HG02798 (cell line): ENCODE results near the gene TMEM97.
"Not testable (repeated sequence)": the region's sequence is repeated elsewhere in the genome, so short reads cannot be mapped to it uniquely, and the experiment has no call there.

Experiments used
- ATAC-seq: cut with Tn5 transposase; IDR thresholded peaks from one replicate; pipeline ENCODE4 v1.9.1; 2021; ENCODE audit warnings: mild to moderate bottlenecking; ENCODE audit not compliant: unreplicated experiment, poor library complexity

Gene TMEM97

DNA sequence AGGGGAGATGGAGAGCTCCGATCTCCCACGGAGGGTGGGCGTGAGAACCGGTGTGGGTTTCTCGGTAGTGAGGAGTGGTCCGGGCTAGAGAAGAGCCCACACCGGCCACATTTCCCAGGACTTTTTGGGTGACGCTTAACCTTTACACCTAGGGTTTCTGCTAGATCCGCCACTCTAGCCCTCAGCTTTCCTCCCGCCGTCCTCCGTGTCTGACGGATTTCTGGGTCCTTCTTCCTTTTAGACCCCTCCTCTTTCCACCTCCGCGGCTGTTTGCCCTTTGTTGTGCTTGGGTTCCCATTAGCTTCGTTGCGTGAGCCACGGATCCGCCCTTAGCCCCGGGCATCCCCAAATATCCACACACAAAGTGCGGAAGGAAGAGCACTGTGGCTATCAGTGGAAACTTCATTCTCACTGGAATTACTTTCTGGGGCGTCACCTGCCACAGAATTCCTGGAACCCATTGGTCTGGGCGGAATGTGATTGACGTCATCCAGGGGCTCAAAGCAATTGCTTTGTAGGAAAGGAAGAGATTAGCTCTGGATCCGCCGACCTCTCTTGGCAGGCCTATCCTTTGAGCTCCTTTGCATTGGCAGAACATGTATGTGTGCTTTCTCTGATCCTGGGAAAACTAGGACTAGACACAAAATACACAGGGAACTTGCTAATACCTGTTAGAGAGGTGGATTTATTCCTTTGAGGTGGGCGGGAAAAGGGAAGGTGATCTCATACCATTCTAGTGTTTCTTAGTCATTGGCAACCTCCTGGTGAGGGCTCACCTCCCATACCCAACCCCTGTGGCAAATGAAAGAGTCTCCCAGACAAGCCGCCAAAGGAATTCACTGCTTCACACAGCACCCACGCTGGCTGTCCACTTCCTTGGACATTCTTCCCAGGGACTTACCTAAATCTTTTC, 17.2 kb downstream of the TMEM97 start:
- no peak for ATAC-seq

DNA sequence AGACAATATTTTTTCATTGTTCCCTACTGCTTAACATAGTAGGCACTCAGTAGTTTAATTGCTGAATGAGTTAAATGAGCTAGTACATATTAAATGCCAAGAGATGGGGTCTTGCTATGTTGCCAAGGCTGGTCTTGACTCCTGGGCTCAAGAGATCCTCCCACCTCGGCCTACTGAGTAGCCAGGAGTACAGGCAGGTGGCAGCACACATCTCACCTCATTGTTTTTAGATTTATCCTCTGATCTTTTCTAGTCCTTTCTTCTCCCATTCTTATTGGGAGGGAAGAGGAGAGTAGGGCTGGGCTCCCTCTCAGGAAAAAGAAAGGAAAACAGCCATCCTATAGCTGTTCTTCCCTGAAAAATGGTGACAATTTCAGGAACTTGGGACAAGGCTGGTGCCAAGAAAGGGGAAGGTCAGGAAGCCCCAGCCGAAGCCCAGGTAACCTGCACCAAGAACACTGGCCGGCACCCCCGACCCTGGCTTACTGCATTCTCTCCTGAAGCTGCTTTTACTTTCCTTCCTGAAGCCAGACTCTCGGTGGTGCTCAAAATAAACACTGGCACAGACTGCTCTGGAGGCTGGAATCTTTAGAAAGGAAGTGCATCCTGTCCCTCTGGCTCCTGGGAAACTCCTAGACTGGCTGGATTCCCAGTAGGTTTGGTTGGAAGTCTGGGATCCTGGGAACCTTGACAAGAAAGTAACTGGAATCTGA, 19.2 kb downstream of the TMEM97 start:
- ATAC-seq: no peak

DNA sequence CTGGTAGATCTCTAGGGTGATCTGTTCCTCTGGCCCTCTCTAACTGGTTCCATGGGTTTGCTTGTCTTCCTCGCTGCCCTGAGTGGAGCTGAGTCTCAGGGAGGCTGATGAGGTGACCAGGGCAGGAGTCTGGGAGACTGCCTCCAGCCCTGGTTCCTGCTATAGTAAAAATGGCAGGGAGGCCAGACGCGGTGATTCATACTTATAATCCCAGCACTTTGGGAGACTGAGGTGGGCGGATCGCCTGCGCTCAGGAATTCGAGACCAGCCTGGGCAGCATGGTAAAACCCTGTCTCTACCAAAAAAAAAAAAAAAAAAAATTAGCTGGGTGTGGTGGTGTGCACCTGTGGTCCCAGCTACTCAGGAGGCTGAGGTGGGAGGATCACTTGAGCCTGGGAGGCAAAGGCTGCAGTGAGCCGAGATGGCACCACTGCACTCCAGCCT, 19.8 kb downstream of the TMEM97 start:
- not testable (repeated sequence) for ATAC-seq

DNA sequence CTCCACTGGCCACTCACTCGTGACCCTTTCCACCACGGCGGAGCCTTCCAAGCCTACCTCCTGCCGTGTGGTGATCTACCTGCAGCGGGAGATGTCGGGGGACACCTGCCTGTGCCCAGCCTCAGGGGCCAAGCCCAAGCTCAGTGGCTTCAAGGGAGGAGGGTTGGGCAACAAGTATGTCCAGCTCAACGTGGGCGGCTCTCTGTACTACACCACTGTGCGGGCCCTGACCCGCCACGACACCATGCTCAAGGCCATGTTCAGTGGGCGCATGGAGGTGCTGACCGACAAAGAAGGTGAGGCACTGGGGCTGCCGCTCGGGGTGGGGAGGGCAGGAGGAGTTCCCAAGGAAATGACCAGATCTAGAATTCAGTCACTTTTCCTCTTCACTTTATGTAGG, 20.4 kb downstream of the TMEM97 start:
- no peak for ATAC-seq

DNA sequence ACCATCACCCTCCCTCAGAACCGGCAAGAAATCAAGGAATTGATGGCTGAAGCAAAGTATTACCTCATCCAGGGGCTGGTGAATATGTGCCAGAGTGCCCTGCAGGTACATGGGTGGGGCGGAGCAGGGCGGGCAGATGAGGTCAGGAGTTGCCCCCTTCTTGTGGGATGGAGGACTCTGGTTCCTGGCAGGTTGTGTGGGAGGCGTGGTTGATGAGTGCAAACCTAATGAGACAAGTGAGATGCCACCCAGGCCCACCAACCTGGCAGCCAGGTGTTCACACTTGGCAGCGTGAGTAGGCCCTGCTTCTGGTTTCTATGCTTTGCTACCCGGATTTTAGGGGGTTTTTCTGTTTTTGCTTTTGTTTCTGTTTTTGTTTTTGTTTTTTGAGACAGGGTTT, 21.4 kb downstream of the TMEM97 start:
- ATAC-seq: no peak

DNA sequence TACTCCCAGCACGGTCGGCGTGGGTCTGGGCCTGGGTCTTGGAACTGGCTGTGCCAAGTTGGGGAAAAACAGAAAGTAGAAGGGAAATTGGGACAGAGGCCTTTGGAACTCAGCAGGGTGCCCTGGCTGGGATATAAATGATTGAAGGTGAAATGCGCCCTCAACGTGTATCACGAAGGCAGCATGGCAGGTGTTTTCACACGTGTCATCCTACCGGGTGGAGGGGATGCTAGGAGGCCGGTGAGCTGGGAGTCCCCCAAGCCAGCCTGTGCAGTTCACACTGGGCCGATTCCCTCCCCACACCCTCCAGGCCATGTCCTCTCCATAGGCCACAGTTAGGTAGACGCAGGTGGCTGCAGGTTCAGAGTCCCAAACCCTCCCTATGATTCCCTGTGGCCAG, 22.5 kb downstream of the TMEM97 start:
- ATAC-seq: no peak

DNA sequence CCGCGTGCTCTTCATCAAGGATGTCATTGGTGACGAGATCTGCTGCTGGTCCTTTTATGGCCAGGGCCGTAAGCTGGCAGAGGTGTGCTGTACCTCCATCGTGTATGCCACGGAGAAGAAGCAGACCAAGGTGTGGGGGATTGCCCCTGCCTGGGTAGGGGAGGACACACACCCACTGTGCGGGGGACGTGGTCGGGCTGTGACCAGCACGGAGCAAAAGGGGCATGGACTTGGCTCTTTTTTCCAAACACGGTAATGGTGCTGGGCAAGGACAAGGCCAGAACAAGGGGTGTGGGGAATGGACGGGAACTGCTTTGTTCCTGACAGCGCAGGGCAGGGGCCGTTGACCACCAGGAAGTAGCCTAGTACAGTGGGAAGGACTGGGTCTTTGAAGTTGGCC, 23.3 kb downstream of the TMEM97 start:
- ATAC-seq: no peak

DNA sequence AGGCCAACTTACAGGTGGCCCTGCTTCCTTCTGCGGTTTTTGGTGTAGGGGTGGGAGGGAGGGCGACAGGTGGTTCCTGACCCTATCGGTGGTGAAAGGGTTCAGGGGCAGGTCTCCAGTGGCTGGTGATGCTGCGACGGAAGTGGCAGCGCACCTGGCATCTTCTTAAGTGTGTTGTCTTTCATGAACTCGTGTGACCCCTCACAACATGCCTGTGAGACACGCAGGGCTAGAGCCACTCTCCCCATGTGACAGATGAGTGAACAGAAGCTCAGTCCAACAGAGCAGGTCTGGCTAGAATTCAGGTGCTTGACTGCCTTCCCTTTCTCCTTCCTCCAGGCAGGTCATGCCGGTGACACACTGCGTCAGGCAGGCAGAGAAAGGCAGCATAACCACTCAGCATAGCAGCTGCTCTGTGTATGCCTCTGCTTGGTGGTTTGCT, 24.5 kb downstream of the TMEM97 start:
- ATAC-seq: no peak

DNA sequence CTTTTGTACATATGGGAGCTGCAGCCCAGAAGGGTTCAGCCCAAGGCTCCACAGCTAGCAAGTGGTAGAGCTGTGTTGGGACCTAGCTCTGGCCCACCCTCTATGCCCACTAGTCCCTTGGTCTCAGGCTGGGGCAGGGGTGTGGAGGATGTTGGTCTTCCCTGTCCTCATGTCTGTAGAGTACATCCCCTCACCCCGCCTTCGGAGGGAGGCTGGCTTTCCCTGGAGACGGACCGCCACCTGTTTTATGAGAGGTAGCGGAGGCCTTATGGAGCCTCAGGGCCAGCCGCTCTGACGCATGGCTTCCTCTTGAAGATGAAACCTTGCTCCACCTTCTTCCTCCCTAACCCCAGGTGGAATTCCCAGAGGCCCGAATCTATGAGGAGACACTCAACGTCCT, 25.0 kb downstream of the TMEM97 start:
- no peak for ATAC-seq

DNA sequence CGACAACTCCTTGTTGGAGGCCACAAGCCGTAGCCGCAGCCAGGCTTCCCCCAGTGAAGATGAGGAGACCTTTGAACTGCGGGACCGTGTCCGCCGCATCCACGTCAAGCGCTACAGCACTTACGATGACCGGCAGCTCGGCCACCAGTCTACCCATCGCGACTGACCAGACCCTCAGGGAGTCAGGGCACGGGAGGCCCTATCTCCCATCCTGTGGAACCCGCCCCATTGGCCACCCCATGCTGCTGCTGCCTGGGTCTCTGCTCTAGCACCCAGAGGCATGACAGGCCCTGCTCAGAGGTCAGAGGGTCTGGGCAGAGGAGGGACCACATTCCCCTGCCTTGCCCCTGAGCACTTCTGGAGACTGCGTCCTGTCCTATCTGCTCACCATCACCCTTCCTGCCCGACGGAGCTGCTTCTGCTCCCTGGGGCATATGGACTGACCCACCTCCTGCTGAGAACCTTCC, 25.5 kb downstream of the TMEM97 start:
- ATAC-seq: no peak

DNA sequence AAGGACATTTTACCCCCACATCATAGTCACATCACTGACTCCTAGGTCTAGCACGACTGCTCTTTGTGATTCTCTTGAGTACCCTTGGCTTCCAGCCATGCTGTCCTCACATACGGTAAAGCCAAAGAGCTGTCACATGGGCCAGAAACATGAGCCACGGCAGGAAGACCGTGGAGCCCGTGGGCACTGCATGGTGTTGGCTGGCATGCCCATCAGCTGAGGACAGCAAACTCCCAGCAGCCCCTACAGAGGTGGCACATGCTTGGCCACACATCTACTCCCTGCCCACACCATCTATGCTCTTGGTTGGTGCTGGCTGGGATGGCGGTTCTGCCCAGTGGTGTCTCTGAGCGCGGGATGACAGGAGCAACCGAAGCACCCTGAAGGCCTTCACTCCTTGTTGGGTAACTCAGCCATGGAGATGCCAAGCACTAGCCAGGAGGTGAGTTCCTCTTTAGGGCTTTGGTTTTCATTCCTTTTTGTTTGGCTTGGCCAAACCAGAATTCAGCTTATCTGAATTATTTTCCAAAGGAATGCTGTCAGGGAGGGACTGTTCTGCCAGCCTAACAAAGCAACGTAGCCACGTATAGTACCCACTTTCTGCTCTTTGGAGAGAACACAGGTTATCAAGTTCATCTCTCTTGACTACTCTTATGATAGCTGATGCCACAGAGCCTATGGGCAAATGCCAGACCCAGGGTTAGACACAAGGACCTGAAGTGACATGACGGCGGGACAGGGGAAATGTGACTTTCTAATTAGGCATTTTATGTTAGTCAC, 26.6 kb downstream of the TMEM97 start:
- ATAC-seq: no peak

DNA sequence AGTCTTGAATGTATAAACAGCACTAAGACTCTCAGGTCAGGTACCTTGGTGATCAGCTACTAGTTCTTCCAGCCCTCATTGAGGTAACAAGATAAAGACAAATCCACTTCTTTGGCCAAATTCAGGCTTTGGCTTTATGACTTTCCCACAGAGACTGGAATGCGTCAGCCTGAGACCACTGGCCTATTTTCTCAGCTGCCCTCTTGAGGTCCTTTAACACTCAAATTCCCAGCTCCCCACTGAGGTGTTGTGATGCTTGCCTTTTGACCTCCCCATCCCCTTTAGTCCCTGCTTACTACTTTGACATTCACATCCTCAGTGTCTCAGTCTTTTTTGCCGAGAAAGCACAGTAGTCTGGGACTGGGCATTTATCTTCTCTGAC, 27.2 kb downstream of the TMEM97 start:
- ATAC-seq: no peak

DNA sequence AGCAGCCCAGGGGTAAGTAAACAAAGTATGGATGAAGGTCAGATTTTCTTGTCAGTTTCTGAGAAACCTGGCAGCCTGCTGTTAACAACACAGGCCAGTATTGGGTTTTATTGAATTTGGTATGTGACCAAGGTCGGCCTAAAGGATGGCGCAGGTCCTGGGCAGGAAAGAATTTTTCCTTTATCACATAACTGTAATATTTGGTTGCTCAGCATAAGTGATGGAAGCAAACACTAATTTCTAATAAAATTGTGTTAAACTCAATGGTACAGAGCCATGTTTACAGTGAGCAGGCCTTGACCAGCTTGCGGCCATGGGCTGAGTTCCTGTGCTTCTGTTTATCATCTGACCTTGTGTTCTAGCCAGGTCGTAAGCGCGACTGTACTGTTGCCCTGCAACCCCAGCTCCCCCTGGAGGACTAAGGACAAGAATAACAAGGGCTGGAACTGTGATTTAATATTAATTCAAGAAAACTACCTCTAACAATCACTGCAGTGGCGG, 27.8 kb downstream of the TMEM97 start:
- ATAC-seq: no peak

DNA sequence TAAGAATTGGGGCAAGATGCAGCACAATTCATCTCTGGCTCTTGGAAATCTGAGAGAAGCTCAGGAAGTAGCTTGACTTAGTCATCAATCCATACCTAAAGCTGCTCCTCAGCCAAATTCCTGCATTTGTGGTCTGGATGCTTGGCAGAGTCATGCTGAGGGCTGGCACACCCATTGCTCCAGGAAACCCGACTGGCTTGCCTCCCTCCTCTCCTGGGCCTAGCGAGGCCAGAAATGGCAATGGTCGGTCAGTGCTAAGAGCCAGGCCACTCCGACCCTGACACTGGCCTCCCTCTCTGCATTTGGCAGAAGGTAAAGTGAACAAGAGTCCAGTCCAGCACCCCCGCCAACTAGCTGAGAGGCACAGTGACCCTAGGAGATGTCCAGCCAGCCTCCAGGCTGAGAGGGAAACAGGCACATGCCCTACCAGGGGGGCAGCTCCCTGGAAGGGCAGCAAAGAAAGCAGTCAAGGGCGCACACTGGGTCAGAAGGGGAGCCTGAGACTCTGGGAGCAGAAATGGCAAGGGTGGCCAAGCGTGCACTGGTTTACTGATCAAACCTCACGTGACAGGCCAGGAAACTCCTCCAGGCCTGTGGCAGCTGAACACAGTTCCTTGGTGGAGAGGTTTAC, 28.4 kb downstream of the TMEM97 start:
- no peak for ATAC-seq

DNA sequence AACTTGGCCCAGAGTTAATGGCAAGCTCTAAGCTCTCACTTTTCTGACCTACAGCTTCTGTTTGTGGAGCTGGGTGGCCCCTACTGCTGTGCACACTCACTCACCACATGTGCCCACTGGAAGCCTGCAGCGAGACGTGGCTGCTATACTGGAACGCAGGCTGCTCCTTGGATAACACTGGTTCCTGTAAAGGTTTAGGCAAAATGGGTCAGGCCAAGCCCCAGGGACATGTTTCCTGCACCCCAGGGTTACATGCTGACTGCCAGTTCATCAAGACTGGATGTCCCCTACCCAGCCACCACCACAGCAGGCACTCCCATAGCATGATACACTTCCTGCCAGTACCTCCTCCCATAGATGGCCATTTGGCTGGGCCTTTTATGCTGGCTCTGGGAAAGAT, 30.0 kb downstream of the TMEM97 start:
- no peak for ATAC-seq

DNA sequence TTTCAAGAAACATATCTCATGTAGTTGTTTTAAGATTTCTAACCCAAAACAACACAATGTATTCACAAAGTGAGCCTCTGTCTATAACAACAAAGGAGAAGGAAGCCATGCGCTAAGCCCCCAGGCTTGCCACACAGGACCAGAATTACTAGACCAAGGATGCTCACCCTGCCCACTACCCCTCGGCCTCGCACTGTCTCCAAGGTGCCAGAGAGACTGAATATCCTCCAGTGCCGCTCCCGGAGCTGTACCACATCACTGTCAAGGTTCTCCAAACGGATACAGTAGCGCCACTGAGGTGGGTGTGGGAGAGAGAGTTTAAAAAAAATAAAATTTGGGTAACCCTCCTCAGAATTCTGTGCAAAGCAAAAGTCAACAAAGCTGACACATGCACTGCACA, 31.3 kb downstream of the TMEM97 start:
- no peak for ATAC-seq

DNA sequence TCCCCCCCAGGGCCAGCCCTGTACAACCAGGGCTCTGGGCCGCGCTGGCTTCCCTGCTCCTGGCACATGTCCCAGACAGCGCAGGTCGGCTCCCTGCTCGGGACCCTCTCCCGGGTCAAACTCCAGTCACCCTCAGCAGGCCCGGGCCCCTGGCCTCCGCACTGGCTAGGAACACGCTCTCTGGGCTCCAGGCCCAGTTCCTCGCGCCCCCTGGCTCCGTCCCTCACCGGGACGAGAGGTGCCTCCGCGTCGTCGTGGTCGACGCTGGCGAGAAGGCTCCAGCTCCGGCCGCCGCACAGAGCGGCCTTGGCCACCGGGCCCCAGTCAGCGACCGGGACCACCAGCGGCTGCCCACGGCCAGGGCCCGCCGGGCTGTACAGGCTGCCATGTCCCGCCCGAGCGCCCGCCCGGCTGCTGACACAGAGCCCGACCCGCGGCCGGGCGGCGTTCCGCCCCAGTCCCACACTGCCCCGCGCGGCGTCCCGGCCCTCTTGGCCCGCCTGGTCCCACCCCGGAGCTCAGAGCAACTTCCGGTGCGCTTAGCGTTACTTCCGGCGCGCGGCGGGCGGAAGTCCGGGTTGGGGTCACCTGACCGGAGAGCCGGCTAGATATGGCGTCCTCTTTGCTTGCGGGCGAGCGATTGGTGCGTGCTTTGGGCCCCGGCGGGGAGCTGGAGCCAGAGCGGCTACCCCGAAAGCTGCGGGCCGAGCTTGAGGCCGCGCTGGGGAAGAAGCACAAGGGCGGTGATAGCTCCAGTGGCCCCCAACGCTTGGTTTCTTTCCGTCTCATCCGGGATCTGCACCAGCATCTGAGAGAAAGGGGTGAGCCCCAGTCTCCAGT, 38.3 kb downstream of the TMEM97 start, which contains the start of gene POLDIP2:
POLDIP2 (minus strand) TSS at position 467 of the 840 bp plus-strand sequence; CDS start at position 388, 79 bp downstream.
- ATAC-seq: peak; percentile 99

DNA sequence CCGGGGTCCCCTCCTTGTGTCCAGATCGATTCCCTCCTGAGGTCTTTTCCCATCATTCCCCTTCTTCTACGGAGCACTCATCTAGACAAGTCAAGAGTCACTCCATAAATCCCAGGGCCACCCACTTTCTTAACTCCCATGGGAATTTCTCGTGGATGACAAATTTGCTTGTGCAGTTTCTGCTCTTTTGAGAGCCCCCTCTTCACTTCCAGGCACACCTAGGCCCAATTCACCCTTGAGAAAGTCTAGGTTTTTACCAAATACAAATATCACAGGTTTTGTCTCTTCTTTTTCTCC, 38.8 kb downstream of the TMEM97 start:
- no peak for ATAC-seq

DNA sequence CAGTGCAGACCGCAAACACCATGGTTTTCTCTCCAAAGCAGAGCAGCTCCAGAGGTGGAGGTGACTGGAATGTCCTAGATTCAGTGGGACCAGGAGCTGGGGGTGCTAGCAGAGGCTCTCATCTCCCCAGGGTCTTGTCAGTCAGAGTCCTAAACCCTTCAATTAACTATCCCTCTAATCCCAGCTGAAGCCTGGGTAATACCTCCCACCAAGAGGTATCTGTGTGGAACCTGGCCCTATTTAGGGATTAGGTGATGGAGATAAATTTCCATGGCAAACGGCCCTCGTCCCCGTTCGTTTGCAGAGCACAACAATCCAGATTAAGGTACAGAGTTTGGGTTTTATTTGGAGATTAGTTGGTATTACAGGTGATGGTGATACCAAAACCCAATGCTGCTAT, 44.2 kb downstream of the TMEM97 start:
- no peak for ATAC-seq
